ENCODE data around the gene GUSB.

- TF ChIP-seq POLR2AphosphoS5 (IDR thresholded peaks at IDR 0.05; ENCODE audit: borderline replicate concordance, low read depth, low read length) (no peak), EZH2 (IDR thresholded peaks at IDR 0.05) (no peak)
Observed at GRCh38 chr7:65992526-65992925, 10.5 kb upstream of the GUSB start.

All from SK-N-MC (cell line).